22Rv1 (cell line): ENCODE measurements around the gene MPO.

Experiments used
- ZFX ChIP-seq: fragments of 450-650 bp; IDR thresholded peaks from 2 replicates; pipeline ENCODE4 v1.6.1; 2017; ENCODE audit warnings: antibody characterized with exemption, borderline replicate concordance
- TF ChIP-seq, protein P1 (sequence below): fragments of 450-650 bp; IDR thresholded peaks from 2 replicates; pipeline ENCODE4 v1.5.1; 2017; ENCODE audit warnings: mild to moderate bottlenecking

DNA sequence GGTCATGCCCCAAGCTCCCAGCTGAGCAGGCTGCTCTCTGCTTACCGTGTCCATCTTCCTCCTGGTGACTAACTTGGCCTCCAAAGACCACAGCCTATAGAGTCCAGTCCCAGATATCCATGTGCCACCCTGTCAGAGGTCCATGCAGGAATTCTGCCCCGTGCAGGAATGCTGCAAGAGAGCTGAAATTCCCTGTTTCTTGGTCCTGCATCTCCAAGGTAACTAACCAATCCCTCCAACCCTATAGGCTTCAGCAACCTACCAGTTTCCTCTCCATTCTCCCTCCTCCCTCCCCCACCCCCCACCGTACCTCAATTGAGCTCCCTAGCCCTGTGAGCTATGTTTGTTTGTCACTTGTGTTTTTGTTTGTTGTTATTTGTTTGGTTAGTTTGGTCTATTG lies 52.1 kb downstream of the MPO start:
- TF ChIP-seq, protein P1, sequence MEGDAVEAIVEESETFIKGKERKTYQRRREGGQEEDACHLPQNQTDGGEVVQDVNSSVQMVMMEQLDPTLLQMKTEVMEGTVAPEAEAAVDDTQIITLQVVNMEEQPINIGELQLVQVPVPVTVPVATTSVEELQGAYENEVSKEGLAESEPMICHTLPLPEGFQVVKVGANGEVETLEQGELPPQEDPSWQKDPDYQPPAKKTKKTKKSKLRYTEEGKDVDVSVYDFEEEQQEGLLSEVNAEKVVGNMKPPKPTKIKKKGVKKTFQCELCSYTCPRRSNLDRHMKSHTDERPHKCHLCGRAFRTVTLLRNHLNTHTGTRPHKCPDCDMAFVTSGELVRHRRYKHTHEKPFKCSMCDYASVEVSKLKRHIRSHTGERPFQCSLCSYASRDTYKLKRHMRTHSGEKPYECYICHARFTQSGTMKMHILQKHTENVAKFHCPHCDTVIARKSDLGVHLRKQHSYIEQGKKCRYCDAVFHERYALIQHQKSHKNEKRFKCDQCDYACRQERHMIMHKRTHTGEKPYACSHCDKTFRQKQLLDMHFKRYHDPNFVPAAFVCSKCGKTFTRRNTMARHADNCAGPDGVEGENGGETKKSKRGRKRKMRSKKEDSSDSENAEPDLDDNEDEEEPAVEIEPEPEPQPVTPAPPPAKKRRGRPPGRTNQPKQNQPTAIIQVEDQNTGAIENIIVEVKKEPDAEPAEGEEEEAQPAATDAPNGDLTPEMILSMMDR: no peak
- TF ChIP-seq ZFX: no peak
